Cerebellar cortex (tissue), 1 donor: ENCODE results near the gene PIEZO2.
"Not testable (repeated sequence)": the region's sequence is repeated elsewhere in the genome, so short reads cannot be mapped to it uniquely, and the experiment has no call there.

ENCODE experiments used
- DNase-seq: peaks from one replicate; pipeline ENCODE4 v3.0.0-alpha.2; 2015; ENCODE audit warnings: low spot score

The PIEZO2 gene

DNA sequence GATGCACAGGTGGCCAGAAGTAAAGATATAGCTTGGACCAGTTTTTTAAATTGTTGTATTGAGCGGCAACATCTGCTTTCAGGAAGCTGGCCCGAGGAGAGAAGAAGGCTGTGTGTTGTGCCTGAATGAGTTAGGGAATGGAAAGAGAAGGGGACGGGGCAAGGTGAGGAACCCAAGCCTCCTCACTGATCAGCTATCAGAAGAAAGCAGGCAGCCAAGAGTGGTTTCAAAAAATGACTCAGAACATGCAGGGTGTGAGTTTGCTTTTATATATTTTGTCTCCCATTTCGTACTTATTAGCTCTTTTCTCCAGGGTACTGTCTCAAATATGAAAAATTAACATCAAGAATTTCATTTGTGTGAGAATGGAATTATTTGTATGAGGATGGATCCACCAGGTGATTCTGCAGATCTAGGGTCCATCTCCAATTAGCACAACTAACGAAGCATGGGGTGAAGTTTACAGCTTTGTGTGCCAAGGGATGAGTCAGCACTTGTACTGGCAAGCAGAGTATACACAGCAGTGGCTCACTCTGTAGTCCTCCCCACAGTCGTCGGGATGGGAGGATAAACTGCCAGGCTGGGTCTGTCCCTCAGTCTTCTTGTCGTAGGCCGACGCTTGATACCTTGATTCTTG is 175.7 kb downstream of the PIEZO2 start:
- no peak for DNase-seq

DNA sequence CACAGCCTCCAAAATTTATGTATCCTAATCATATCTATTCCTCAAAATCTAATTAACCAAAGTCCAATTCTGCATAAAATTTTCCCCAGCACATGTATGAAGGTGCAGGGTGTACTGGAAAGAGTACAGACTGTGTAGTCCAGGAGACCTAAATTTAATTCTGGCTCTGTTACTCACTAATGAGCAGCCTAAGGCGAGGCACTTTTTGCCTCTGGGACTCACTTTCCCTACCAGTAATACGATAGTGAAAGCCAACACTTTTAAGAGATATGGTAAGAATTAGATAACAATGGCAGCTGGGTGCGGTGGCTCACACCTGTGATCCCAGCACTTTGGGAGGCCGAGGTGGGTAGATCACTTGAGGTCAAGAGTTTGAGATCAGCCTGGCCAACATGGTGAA is 177.7 kb downstream of the PIEZO2 start:
- DNase-seq, result no peak

DNA sequence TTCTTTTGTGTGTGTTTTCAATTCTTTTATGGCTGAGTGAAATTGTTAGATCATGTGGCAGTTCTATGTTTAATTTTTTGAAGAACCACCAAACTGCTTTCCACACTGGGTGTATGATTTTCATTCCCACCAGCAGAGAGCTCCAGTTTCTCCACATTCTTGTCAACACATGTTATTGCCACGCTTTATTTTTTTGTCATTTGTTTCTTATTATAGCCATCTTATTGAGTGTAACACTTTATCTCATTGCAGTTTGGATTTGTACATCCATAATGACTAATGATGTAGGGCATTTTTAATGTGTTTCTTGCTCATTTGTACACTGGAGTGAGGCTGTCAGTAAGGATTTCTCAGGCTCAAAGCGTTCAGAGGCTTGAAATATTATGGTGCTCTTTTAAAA is 184.2 kb downstream of the PIEZO2 start:
- no peak for DNase-seq

DNA sequence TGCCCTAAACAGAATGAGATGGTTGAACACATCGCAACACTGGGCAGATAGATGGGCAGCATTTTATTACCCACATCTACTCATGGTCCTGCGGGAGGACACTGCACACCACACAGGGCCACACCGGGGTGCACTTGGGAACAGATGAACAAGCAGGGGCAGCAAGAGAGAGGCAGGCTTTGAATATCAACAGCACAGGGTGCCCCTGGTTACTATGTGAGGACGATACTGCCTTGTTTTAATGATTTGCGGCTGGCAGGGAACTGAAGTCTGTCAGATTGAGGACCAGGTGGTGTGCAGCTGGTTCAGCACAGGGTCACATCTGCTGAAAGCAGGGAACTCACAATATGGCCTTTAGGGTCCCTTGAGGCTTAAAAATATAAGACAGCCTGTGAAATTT is 195.7 kb downstream of the PIEZO2 start:
- DNase-seq, result no peak

DNA sequence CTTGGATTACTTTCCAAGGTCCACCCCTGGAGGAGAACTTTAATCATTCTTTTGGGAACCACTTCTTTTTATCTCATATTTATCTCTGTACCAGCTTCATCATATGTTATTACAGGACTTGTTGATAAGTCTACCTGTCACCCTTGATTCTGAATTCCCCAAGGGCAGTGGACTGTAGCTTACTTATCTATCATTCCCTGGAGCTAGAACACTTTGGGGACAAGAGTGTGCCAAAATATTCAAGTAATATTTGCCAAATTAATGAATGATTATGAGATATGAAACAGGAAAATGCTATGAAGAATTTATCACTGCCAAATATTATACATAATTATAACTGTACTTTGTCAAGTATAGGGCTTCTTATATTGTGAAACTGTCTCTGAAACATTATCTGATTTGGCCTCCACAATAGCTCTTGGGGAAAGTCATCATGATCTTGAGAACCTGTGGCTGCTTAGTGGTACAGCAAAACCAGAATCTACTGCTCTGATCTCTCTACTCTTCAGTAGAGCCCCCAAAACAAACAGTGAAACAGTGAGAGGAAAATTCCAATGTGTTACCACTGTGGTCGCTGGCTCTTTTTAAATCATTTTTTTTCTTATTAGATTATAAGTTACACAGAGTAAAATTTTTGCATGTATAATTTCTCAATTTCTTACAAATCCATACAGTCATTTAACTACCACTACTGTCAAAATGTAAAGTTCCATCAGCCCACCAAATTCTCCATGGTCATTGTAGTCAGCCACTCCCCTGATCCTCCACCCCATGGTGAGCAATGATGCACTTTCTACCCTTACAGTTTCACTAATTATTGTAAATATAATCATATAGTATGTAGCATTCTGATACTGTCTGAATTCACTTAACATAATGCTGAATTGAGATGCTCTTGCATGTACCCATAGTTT is 197.5 kb downstream of the PIEZO2 start:
- no peak for DNase-seq

DNA sequence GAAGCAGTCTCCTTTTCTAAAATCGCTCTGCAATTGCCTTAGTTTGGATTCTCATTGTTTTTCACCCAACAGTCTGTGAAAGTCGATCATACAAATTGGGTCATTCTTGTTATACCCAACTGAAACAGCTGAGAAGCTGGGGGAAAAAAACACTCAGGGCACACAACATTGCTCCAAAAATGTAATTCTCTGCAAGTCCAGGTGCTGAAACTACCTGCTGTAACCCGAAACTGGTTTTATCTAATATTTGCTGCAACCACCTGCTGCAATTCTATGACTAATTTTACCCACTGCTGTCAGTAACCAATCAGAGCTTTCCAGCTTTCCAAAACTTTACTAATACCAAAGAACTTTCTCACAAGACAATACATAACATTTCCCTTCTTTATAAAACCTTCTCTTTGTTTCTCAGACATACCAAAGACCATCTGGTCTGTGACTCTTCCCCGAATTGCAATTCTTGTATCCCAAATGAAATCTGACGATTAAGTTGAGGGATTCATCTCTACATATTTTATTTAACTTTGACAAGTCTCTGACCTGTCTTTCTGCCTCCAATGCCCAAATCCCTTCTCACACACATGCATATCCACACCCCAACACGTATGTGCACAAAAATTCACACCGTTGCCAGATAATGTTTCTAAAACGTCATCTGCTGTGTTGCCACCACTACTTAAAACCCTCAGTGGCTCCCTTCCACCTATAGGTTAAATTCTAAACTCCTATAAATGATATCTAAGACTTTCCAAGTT is 198.3 kb downstream of the PIEZO2 start:
- no peak for DNase-seq

DNA sequence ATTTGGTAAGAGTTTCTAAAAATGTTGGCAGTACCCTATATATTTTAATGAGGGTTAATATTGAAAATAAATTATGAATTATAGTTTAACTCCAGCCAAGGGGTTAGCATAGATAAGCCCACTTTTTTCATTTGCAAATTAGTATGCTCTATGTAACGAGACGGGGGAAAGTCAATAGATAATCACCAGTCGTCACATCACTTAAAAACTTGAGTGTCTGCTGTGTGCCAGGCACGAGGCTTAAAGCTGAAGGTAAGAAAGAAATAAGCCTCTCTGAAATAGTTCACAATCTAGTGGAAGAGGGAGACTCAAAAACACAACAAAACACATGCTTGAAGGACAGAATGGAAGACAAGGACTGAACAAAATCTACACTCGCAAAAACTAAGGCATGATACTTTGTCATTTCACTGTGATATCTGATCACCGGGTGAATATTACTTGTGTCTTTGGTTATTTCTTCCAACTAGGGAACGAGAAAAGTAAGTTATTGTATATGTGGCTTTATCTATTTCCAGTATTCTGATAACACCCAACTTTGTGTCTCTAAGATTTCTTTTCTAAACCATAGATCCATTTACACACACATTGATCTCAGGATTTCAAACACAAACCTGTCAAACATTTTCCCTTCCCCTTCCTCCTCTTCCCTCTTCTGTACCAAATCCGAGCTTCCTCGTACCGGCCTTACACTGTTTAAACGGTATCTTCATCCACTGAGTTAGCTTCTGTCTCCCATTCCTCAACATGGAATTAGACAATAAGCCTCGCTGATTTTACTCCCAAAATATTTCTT is 199.1 kb downstream of the PIEZO2 start:
- no peak for DNase-seq

DNA sequence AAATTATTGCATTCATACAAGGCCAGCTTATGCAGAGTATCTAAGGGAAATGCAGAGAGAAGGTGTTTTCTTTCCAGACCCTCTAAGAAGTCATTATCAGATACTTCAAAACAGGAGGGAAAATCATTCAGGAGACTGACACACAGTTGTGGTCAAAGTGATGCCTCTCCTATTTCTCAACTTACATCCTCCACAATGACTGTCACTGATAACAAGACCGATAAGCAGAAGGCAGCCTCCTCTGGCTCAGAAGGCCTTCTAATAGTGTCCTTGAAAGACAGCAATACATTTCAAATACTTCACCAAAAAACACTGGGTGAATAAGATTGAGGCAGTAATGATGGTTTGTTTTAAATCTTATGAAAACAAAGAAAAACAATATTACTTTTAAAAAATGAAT is 199.7 kb downstream of the PIEZO2 start:
- DNase-seq, result no peak

DNA sequence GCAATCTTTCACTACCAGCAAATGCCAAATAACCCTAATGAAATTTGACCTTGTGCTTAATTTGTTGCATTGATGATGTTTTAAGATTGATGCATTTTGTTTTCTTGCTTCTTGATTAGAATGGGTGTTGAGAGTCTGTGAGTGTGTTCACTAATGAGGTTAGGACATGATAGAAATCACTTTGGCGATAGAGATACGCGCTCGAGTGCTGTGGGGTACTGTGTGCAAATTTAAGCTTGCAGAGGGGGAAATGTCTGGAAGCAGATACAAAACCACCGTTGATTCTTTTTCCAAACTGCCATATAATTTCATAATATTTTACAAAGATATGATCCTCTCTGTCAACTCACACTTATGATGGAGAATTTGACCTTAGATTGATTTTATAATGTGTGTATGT is 200.9 kb downstream of the PIEZO2 start:
- DNase-seq, result no peak

DNA sequence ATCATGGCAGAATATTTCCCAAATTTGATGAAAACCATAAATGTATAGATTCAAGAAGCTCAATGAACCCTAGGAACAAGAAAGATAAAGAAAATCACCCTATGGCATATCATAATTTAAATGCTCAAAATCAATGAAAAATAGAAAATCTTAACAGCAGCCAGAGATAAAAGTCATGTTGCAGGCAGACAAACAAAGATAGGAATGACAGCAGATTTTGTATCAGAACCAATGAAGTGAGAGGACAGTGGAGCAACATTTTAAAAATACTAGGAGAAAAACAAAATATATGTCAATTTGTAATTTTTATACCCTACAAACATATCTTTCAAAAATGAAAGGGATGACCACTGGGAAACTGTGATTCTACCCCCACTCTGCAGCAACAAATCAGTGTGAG is 203.3 kb downstream of the PIEZO2 start:
- no peak for DNase-seq

DNA sequence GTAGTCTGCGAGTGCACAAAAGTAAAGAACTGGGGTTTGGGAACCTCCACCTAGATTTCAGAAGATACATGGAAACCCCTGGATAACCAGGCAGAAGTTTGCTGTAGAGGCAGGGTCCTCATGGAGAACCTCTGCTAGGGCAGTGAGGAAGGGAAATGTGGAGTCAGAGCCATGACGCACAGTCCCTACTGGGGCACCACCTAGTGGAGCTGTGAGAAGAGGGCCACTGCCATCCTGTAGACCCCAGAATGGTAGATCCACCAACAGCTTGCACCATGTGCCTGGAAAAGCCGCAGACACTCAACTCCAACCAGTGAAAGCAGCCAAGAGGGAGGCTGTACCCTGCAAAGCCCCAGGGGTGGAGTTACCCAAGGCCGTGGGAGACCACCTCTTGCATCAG is 206.4 kb downstream of the PIEZO2 start:
- DNase-seq, result no peak

DNA sequence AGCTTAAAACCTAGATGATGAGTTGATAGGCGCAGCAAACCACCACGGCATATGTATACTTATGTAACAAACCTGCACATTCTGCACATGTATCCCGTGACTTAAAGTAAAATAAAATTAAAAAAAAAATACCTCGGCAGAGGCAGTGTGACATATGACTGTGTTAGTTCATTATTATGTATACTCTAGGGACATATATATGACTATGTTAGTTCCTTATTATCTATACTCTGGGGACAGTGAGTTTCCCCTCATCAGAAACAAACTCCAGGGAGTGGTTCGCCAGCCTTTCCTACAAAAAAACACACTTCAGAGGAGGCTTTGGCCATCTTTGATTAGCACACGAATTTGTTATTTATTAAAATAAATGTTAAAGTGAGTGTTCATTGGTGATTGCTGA is 209.5 kb downstream of the PIEZO2 start:
- no peak for DNase-seq

DNA sequence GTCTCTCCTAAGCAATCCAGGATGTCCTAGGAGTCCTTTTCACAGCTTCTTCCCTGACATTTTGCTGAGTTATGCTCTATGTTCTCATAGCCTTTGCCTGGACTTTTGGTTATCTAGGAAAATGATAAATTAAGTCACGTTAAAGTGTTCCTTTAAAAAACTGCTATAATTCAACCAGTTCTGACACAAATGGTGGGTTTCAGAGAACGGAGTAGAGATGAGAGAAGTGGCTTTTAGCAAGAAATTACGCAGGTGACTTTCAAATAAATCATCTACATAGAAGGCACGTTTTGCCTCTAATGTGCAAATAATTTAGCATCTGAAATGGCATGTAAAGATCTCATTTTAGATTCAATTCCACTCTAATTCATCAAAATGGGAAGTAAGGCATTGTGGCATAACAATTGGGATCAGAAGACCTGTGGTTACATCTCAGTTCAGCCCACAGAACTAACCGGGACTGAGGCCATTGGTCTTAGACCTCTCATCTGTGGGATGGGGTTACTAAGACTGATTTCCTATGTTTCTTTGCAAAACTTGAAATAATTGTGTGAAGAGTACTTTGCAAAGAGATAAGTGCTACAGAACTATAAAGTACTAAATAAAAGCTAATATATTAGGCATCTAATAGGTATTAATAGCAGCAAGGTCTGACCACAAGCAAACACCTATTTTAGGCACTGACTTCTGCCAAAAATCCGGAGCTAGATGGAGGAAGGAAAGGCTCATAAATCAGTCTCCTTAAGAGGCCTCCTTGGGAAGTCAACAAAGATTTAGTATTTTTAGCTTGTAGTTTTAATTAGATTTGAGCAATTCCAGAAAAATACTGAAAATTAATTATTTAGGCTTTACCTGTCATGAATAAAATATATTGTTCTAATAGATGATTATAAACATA is 211.4 kb downstream of the PIEZO2 start:
- DNase-seq, result no peak

DNA sequence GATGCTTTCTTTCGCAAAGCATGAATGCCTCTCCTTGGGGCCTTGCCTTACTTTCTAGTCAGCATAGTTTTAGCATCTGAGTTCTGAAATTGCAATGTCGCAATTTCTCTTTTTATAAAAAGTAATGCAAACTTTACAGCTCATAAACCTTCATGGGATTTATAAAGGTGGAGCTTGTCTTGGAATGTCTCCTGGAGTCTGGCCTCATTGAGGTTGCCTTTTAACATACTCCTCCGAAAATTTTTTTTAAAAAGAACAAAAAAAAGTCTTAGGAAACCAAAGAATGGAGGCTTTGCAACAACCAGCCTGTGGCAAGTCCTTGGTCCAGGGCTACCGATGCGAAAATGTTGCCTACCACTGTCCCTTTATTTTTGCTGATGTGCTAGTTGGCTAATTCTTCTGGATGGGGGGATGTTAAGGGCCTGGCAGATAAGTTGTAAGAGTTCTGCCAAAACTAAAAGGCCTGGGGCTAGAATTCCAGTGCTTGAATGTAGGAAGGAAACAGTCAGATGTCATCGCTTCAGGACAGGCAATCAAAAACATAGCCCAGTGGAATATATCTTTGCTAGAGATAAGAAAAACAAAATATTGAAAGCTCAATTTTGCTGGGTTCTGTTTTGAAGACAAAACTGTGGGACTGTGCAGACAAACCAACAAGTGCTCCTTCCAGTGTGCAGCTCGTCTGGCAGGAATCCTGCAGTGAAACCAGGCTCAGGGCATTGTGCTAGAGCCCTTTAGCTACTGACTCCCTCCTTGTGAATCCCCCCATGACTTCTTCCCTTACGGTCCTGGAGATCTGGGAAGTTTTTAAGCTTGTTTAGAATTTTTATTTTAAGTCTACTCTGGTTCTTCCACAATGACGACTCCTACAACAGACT is 213.0 kb downstream of the PIEZO2 start:
- no peak for DNase-seq

DNA sequence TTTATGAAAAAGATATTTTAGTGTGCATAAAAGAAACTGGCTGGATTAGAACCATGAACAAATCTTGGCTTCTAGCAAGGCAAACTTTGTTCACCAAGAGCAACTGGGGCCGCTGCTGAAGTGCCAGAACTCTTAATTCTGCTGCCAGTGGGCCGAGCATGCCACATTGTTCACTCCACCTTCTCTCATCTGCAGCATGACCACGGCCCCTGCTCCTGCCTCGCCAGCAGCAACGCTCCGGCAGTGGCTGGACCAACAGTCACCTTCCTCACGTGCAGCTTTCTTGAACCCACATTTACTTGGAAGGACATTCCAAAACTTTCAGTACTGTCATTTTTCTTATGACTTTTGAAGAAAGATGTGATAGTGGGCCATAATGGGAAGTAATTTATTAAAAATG is 213.8 kb downstream of the PIEZO2 start:
- no peak for DNase-seq

DNA sequence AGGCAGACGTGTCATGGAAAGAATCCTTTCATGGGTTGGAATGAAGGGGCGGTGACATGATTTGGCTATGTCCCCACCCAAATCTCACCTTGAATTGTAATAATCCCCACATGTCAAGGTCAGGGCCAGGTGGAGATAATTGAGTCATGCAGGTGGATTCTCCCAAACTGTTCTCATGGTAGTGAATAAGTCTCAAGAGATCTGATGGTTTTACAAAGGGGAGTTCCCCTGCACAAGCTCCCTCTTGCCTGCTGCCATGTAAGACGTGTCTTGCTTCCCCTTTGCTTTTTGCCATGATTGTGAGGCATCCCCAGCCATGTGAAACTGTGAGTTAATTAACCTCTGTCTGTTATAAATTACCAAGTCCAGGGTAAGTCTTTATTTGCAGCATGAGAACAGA is 215.7 kb downstream of the PIEZO2 start:
- DNase-seq, result not testable (repeated sequence)

DNA sequence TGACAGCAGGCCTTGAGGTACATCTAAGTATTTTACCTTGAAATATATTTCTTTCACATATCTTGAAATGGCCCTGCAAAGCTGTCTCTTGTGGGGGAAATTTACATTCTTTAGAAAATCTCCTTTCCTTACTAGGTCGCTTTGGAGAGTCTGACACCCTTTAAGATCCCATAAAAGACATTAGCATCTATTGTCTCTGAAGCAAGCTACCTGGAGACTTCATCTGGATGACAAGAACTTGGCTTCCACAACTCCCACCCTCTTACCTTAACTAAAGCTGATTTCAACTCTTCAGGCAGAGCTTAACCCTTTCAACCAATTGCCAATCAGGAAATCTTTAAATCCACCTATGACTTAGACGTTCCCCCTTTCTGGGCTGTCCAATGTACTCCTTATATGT is 219.3 kb downstream of the PIEZO2 start:
- DNase-seq, result no peak

DNA sequence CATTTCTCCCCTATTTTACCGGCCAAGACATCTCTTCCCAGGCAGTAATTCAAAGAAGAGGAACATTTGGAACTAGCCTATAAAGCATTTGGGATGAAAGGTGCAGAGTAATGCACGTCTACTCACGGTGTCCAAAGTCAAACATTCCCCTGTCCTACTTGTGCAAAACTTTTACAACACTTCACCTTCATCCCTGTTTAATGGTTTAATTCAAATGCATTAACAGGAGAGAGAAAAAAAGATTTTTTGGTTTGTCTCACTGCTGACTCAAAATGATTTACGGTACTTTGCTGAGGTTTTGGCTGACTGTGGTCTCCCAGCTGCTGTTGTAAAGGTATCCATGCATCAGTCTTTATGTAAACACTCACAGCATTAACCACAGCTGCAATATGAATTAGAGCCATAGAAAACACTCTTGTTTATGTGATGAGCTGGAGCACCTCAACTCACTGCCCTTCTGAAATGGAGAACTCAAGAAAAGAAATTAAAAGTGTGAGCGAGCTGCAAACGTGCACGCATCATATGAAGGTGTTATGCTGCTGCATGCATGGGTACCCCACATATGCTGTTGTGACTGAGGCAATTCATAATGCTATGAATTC is 220.5 kb downstream of the PIEZO2 start:
- no peak for DNase-seq

DNA sequence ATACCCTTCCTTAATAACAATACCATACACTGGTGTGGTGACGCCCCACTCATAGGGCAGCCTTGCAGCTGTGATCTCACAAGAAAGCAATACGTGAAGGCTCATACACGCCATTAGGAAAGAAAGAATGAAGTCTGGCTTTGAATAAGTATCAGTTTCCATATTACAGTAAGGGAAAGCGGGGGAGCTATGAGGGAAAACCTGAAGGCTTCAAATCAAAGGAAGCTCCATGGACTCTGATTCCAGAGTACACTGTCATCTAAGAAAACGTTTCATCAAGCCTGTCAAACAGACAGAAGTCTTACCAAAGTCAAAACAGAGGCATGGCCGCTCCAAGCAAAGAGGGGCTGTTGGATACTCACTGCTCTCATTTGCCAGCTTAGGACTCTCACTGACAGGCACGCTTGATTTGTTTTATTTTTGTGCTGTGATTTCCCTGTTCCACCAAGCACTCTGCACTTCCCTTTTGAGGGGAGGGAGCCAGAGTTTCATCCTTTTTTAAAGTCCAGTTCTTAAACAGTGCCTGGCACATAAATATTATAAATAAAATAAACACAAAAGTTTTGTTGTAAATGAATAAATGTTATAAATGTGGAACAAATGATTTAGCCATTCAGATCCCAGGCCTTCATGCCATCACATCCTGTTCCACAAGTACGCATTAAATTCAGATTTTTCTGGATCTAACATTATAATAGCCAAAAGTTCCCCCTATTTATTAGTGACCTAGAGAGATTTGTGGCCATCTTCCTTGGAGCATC is 221.2 kb downstream of the PIEZO2 start:
- no peak for DNase-seq
